Cerebellar nuclear complex (tissue), 1 donor: ENCODE data around the gene PIGP.
"Not testable (repeated sequence)": the region's sequence is repeated elsewhere in the genome, so short reads cannot be mapped to it uniquely, and the experiment has no call there.

ENCODE experiments used
- DNase-seq, 2 experiments: peaks; one replicate each; lab custom pipeline; 2025; lab: John Stamatoyannopoulos, UW

PIGP gene

DNA sequence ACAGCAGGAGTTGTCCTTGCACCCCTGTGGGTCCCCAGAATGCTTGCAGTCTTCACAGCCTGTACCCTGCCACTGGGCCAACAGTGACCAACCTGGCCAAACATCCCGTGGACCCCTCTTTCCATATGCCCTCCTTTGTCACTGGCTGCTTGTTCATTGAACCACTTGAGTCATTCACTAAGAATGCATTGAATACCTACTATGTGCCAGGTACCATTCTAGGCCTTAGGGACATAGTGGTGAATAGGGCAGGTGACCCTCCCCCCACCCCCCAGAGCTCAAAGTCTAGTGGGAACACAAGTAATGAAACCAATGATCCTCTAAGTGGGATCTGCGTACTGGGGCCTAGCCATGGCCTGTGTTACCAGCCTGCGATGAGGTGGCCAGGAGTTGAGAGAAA is 28.2 kb downstream of the PIGP start:
- no peak for DNase-seq

DNA sequence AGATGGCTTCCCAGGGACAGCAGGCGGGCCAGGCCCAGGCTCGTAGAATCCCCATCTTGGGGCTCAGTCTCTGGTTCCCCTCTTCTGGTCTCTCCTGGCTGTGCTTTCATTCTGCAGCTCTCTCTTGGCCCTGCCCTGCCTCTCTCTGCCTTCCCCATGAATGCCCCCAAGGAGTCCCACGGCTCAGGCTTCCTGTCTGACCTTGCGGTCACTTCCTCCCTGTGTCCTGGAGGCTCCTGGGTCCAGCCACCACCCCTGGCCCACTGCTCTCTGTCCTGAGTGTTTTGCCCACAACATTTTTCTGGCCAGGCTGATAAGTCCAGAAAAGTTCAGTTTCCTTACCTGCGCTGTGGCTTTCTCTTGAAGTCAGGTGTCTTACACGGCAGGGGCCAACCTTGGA is 29.1 kb downstream of the PIGP start:
- DNase-seq: no peak

DNA sequence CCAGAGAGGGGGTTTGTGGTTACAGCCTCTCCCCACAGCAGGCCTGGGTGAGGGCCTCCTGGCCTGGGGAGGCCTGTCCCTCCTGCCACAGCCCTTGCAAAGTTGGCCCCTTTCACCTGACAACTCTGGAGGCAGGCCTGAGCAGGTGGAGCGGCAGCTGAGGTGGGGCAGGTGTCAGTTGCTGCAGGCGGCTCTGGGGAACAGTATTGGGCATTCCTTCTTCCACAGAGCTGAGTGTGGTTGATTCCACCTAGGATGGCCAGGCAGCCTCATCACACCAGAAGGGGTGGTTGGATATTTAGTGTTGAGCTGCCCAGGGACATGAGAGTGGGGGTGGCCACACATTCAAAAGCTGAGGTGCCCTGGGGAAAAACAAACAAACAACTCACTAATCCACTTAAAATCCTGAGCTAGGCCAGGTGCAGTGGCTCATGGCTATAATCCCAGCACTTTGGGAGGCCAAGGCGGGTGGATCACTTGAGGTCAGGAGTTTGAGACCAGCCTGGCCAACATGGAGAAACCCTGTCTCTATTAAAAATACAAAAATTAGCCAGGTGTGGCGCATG is 31.1 kb downstream of the PIGP start:
- DNase-seq: no peak

GRCh38 chr21:37040212-37040611 is 32.7 kb downstream of the PIGP start:
- no peak for DNase-seq

DNA sequence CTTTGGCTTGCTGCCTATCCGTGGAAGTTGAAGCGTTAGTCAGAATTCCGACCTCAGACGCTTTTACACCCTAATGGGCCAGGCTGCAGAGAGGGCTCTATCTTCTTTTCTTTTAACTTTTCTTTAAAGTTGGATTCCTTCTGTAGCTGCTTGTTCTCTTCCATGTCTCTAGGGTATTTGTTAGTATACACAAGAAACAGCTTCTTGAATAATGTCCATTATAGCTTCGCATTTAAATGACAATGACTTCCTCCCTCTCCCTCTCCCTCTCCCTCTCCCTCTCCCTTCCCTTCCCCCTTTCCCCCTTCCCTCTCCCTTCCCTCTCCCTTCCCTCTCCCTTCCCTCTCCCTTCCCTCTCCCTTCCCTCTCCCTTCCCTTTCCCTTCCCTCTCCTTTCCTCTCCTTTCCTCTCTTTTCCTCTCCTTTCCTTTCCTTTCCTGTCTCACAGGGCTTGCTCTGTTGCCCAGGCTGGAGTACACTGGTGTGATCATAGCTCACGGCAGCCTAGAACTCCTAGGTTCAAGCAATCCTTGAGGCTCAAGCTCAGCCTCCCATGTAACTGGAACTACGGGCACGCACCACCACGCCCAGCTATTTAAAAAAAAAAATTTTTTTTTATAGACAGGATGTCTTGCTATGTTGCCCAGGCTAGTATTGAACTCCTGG is 33.3 kb downstream of the PIGP start:
- DNase-seq: no peak

GRCh38 chr21:37036177-37036576 is 36.7 kb downstream of the PIGP start:
- no peak for DNase-seq

DNA sequence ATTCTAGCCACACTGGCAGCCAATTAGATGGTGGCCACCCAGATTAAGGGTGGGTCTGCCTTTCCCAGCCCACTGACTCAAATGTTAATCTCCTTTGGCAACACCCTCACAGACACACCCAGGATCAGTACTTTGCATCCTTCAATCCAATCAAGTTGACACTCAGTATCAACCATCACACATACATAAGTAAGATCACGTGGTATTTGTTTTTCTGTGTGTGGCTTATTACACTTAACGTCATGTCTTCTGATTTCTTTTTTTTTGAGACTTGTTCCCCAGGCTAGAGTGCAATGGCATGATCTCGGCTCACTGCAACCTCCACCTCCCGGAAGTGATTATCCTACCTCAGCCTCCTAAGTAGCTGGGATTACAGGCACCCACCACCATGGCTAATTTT is 38.5 kb downstream of the PIGP start:
- DNase-seq: not testable (repeated sequence)

- no peak for DNase-seq
These were observed 39.9 kb downstream of the PIGP start for GRCh38 chr21:37032877-37033471.

- no peak for DNase-seq
These were observed 40.6 kb downstream of the PIGP start for GRCh38 chr21:37032293-37032692.

- DNase-seq: no peak
These were observed 42.0 kb downstream of the PIGP start for GRCh38 chr21:37030864-37031263.

DNA sequence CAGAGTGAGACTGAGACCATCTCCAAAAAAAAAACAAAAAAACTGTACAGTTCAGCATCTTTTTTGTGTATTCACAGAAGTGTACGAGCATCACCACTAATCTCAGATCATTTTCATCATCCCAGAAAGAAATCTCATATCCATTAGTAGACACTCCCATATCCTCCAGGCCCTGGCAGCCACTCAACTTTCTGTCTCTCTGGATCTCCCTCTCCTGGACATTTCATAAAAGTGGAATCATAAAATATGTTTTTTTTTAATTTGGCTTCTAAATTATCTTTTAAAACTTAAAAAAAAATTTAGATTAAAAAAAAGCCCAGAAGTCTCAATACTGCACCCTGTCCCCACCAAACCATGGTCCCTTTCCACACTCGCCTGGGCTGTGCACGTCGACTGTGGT is 44.3 kb downstream of the PIGP start:
- DNase-seq: no peak

GRCh38 chr21:37026499-37026898 is 46.4 kb downstream of the PIGP start:
- no peak for DNase-seq

DNA sequence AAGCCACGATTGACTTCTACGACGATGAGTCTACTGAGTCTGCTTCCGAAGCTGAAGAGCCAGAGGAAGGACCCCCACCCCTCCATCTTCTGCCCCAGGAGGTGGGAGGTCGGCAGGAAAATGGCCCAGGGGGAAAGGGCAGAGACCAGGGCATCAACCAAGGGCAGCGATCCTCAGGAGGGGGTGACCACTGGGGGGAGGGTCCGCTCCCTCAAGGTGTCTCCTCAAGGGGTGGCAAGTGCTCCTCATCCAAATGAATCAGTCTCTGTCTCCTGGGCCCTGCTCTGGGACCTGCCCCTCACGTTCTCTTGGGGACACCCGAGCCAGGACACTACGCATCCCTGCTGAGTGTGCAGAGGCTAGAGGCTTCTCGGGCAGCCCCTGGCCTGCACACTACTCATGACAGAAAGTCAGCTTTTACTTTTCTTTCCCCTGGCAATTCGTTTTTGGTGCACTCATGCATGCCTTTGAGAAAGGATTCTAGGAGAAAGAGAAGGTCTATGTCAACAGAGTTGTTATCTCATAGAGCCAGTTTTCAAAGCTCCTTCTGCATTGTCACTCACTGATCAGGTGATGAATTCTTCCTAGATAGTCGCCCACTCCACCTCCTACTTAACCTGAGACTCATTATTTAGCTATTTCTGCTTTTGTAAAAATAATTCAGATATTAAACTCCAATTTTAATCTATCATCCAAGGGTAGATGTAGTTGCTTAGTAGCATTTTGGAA is 54.8 kb downstream of the PIGP start:
- DNase-seq: no peak
